K562 (cell line): ENCODE measurements around the gene GRIA1. TPM values are rescaled to one million over a fixed set of nuclear protein-coding genes. Genes with fewer than 3 reads are reported as not detected.
A peak's percentile ranks its signal among the peaks of the same experiment; 100 is the strongest.

Experiments used
- ATAC-seq: fragments of 200-7000 bp; cut with Tn5 transposase; 3 replicates; pipeline ENCODE4 v1.9.1; 2020; ENCODE audit warnings: moderate library complexity
- BruUV-seq: library from RNA; stranded (reverse); fragments of 400-500 nt; replicated peaks from 2 replicates; lab custom pipeline; 2021; lab: Mats Ljungman, UMichigan
- CTCF ChIA-PET: fragments of 300-600 bp; formaldehyde crosslinking; extraction: SDS; loops from one replicate; lab custom pipeline; 2021; ENCODE audit warnings: low intra/inter-chr PET ratio; lab: Yijun Ruan, JAX
- POLR2A ChIA-PET: fragments of 300-600, 350-650 bp; sonication (Branson Sonifier 250); formaldehyde crosslinking; extraction: SDS; loops from one replicate; lab custom pipeline; 2021; ENCODE audit warnings: antibody characterized with exemption, inconsistent platforms; lab: Yijun Ruan, JAX
- DNase-seq, 4 experiments: peaks; one replicate each; pipeline versions ENCODE4 v3.0.0 to v3.0.0-alpha.2; 2011 to 2018; ENCODE audit warnings: low spot score in 3 of 4, mixed read lengths in 3 of 4; ENCODE audit errors: extremely low read depth in 1 of 4
- FAIRE-seq: peaks from 2 replicates; lab custom pipeline; 2011; peaks lifted over from hg19 to GRCh38; lab: Jason Lieb, UNC
- H2AFZ ChIP-seq: 2 replicates; pipeline ENCODE4 v1.6.0; 2011; ENCODE audit warnings: low read depth, low read length, control low read depth, inconsistent platforms
- H3K27ac ChIP-seq: fragments of 200-600 bp; 3 replicates; pipeline ENCODE4 v1.8.0; 2011; ENCODE audit warnings: low read depth, mild to moderate bottlenecking, control low read depth, inconsistent platforms, low read length, moderate library complexity, mixed read lengths; ENCODE audit errors: extremely low read depth
- H3K27me3 ChIP-seq, 2 experiments: fragments of 300-600 bp in 1 of 2; 2 replicates in 1 of 2; 3 replicates in 1 of 2; pipeline versions ENCODE4 v1.6.0 to v1.8.0; 2011; ENCODE audit warnings: inconsistent platforms in 2 of 2, low read length in 2 of 2, mild to moderate bottlenecking in 1 of 2, mixed read lengths in 1 of 2, moderate library complexity in 1 of 2; ENCODE audit not compliant: control insufficient read depth in 2 of 2, insufficient read depth in 2 of 2
- H3K36me3 ChIP-seq: fragments of 300-600 bp; 3 replicates; pipeline ENCODE4 v1.8.0; 2011; ENCODE audit warnings: mild to moderate bottlenecking, low read length, inconsistent platforms; ENCODE audit not compliant: control insufficient read depth, insufficient read depth
- H3K4me1 ChIP-seq, 2 experiments: fragments of 200-600 bp in 1 of 2; replicated peaks in 1 of 2; 2 replicates in 1 of 2; 3 replicates in 1 of 2; pipeline versions ENCODE4 v1.5.1 to v1.8.0; 2011; ENCODE audit warnings: inconsistent platforms in 2 of 2, low read length in 2 of 2, mild to moderate bottlenecking in 1 of 2, mixed read lengths in 1 of 2, moderate library complexity in 1 of 2; ENCODE audit not compliant: control insufficient read depth in 2 of 2, insufficient read depth in 2 of 2
- H3K4me2 ChIP-seq: 2 replicates; pipeline ENCODE4 v1.6.1; 2011; ENCODE audit warnings: low read length, control low read depth, inconsistent platforms, mixed read lengths; ENCODE audit not compliant: insufficient read depth
- H3K4me3 ChIP-seq: fragments of 200-600 bp; sonication (generic), shearing (Covaris generic); 2 replicates; pipeline ENCODE4 v1.5.1; 2016; ENCODE audit warnings: control low read depth, inconsistent platforms
- H3K79me2 ChIP-seq: fragments of 200-600 bp; 3 replicates; pipeline ENCODE4 v1.8.0; 2011; ENCODE audit warnings: low read length, inconsistent platforms; ENCODE audit not compliant: control insufficient read depth, insufficient read depth
- H3K9ac ChIP-seq, 2 experiments: 2 replicates each; pipeline versions ENCODE4 v1.6.0 to v1.6.1; 2011; ENCODE audit warnings: low read depth in 2 of 2, low read length in 2 of 2, control low read depth in 1 of 2, inconsistent platforms in 1 of 2, mild to moderate bottlenecking in 1 of 2, mixed read lengths in 1 of 2; ENCODE audit not compliant: insufficient read depth in 1 of 2
- H3K9me1 ChIP-seq: one replicate; pipeline ENCODE4 v1.6.0; 2011; ENCODE audit warnings: inconsistent platforms, mild to moderate bottlenecking, low read length, moderate library complexity; ENCODE audit not compliant: control insufficient read depth, insufficient read depth
- H3K9me3 ChIP-seq: replicated peaks from 2 replicates; pipeline ENCODE4 v1.5.1; 2011; ENCODE audit warnings: low read depth, low read length, inconsistent platforms; ENCODE audit not compliant: control insufficient read depth, insufficient read depth
- H4K20me1 ChIP-seq: replicated peaks from 2 replicates; pipeline ENCODE4 v1.6.1; 2011; ENCODE audit warnings: low read length, inconsistent platforms, mixed read lengths; ENCODE audit not compliant: control insufficient read depth, insufficient read depth
- ASH1L ChIP-seq: fragments of 450-650 bp; IDR thresholded peaks from 2 replicates; pipeline ENCODE4 v1.6.1; 2018; ENCODE audit warnings: borderline replicate concordance, mild to moderate bottlenecking, low read depth; ENCODE audit not compliant: partially characterized antibody
- CEBPG ChIP-seq, 3 experiments: fragments of 200-800 bp in 1 of 3; sonication (Bioruptor generic) in 1 of 3; sonication (generic) in 1 of 3; formaldehyde crosslinking in 1 of 3; IDR thresholded peaks in 2 of 3; conservative IDR thresholded peaks in 1 of 3; 2 replicates each; pipeline versions ENCODE4 v1.6.1 to v1.8.0; 2016 to 2022; ENCODE audit warnings: missing compliant biosample characterization in 2 of 3, missing genetic modification characterization in 2 of 3, mild to moderate bottlenecking in 1 of 3, missing genetic modification reagents in 1 of 3
- CTCF ChIP-seq, 3 experiments: IDR thresholded peaks in 2 of 3; conservative IDR thresholded peaks in 1 of 3; 2 replicates each; pipeline ENCODE4 v1.5.1; 2011 to 2012; ENCODE audit warnings: low read length in 3 of 3, mild to moderate bottlenecking in 3 of 3, control low read depth in 2 of 3, improper control_type of control experiment in 1 of 3, inconsistent platforms in 1 of 3, low read depth in 1 of 3, mixed read lengths in 1 of 3, moderate library complexity in 1 of 3; ENCODE audit not compliant: insufficient read depth in 2 of 3
- EP300 ChIP-seq: IDR thresholded peaks from 2 replicates; pipeline ENCODE4 v1.6.1; 2012; ENCODE audit warnings: low read length, improper control_type of control experiment
- NFXL1 ChIP-seq: fragments of 450-650 bp; formaldehyde crosslinking; IDR thresholded peaks from 2 replicates; pipeline ENCODE4 v1.4.0; 2021; ENCODE audit warnings: mild to moderate bottlenecking
- POLR2A ChIP-seq: fragments of 450-650 bp; conservative IDR thresholded peaks from 2 replicates; pipeline ENCODE4 v1.6.1; 2016
- POLR2AphosphoS2 ChIP-seq: IDR thresholded peaks from 2 replicates; pipeline ENCODE4 v1.6.1; 2012; ENCODE audit warnings: low read length, improper control_type of control experiment
- SMAD1 ChIP-seq: fragments of 150-350 bp; IDR thresholded peaks from 2 replicates; pipeline ENCODE4 v1.6.1; 2014; ENCODE audit warnings: low read length, low read depth; ENCODE audit not compliant: partially characterized antibody
- TRIM24 ChIP-seq, 2 experiments: fragments of 450-650 bp; IDR thresholded peaks; 2 replicates each; pipeline ENCODE4 v1.6.1; 2016
- ZNF232 ChIP-seq: sonication (generic); formaldehyde crosslinking; IDR thresholded peaks from 2 replicates; pipeline ENCODE4 v1.8.0; 2022; ENCODE audit warnings: mild to moderate bottlenecking, missing genetic modification reagents
- ZNF263 ChIP-seq: sonication (generic); formaldehyde crosslinking; IDR thresholded peaks from 2 replicates; pipeline ENCODE4 v1.8.0; 2022; ENCODE audit warnings: mild to moderate bottlenecking, missing genetic modification reagents, borderline replicate concordance
- ZNF584 ChIP-seq: fragments of 200-800 bp; sonication (Bioruptor generic); IDR thresholded peaks from 2 replicates; pipeline ENCODE4 v1.6.1; 2016; ENCODE audit warnings: low read depth, mild to moderate bottlenecking, missing genetic modification characterization, missing compliant biosample characterization
- WGBS: fragments of 100-300 bp; shearing (Covaris generic); methylation state at CpG from one replicate; pipeline ENCODE4 v1.1.6; 2016; ENCODE audit warnings: low coverage, mixed read lengths; ENCODE audit not compliant: insufficient coverage; ENCODE audit errors: missing lambda C conversion rate; 5-methylcytosine and 5-hydroxymethylcytosine counted together
- in situ Hi-C: fragments of 300-500 bp; cut with MboI; formaldehyde crosslinking; loops from 4 replicates; pipeline ENCODE4 v1.15.0; 2018; ENCODE audit warnings: inconsistent platforms, mixed read lengths
- intact Hi-C: fragments of 100-400 bp; cut with micrococcal nuclease; formaldehyde crosslinking; loops from 2 replicates; pipeline ENCODE4 v1.14.2; 2022
- polyA plus RNA-seq, 8 experiments: library from polyadenylated mRNA; depleted of rRNA in 4 of 8; stranded (reverse) in 5 of 8; unstranded in 3 of 8; fragments of >200 nt; fragmentation: Nextera tagmentation in 2 of 8; fragmentation: Illumina TruSeq in 1 of 8; extraction: Ambion mirVana in 2 of 8; extraction: Trizol in 1 of 8; gene quantifications; 2 replicates each; pipeline versions ENCODE4 v1.2.1 to v1.2.3, GENCODE V29; 2011 to 2014; ENCODE audit warnings: inconsistent platforms in 1 of 8, missing spikeins in 1 of 8
- total RNA-seq, 7 experiments: library from RNA; depleted of rRNA in 6 of 7; stranded (reverse); fragments of >200 nt in 6 of 7; fragmentation: Illumina TruSeq in 2 of 7; extraction: Trizol in 2 of 7; gene quantifications; 2 replicates each; pipeline versions ENCODE4 v1.2.1 to v1.2.3, GENCODE V29; 2011 to 2021; ENCODE audit warnings: low replicate concordance in 1 of 7

Gene GRIA1
- total and polyA plus RNA-seq, 9 of the 15 experiments (the other 6 are each of a cell fraction or from before 2014, with no cell fraction given) = not detected

GRCh38 chr5:153618307-153618706, 127.8 kb downstream of the GRIA1 start:
- ChIA-PET POLR2A (no interaction called here), CTCF (no interaction called here)
- intact Hi-C loops = no loop called here
- ATAC-seq = no peak
- no peaks in the 10 kb centered on the region for H3K36me3 ChIP-seq
- no peaks in the 10 kb centered on the region for H3K27me3 ChIP-seq
- no peak for DNase-seq
- H3K4me2 ChIP-seq = no peak overlapping the region
- no TSS peak for BruUV-seq
- no peak overlapping the region for H3K27ac ChIP-seq
- peaks cover 0 to 5% of the 10 kb centered on the region in 2 experiments; a peak in 2 of 5 replicates for H3K4me1 ChIP-seq
- no peak overlapping the region for H2AFZ ChIP-seq
- FAIRE-seq = no peak
- H4K20me1 ChIP-seq = no peaks in the 10 kb centered on the region
- TF ChIP-seq TRIM24 (IDR thresholded peaks at IDR 0.05) = no peak
- TF ChIP-seq ASH1L = no peak
- TF ChIP-seq CEBPG (CRISPR knock-in tag; IDR thresholded peaks at IDR 0.05) = no peak
- TF ChIP-seq CEBPG (tag; conservative IDR thresholded peaks at IDR 0.05 in 1 of 2, IDR thresholded peaks at IDR 0.05 in 1 of 2) = 0 out of 4 replicates have a peak, but pooled peaks of 1 of the 2 experiments have one; percentile 13
- 0 out of 2 replicates have a peak, but pooled peaks have one; percentile 23 for TF ChIP-seq ZNF584
- 3% methylated on average over 2 of the region's 2 CpGs for WGBS
- H3K9me3 ChIP-seq = no peaks in the 10 kb centered on the region
- H3K79me2 ChIP-seq = no peaks in the 10 kb centered on the region
- in situ Hi-C loops = no loop called here
- H3K9me1 ChIP-seq = no peaks in the 10 kb centered on the region
- no peak overlapping the region for H3K9ac ChIP-seq
- H3K4me3 ChIP-seq = no peak overlapping the region

GRCh38 chr5:153618867-153619266, 128.4 kb downstream of the GRIA1 start:
- Histone ChIP-seq H3K27me3 (no peaks in the 10 kb centered on the region), H3K27ac (no peak overlapping the region), H3K79me2 (no peaks in the 10 kb centered on the region), H3K4me3 (no peak overlapping the region), H4K20me1 (no peaks in the 10 kb centered on the region), H3K4me2 (no peak overlapping the region), H3K4me1 (peaks cover 0 to 5% of the 10 kb centered on the region in 2 experiments; a peak in 3 of 5 replicates), H3K36me3 (no peaks in the 10 kb centered on the region), H2AFZ (no peak overlapping the region), H3K9me1 (no peaks in the 10 kb centered on the region), H3K9ac (no peak overlapping the region), H3K9me3 (no peaks in the 10 kb centered on the region)
- intact Hi-C loops = no loop called here
- in situ Hi-C loops = no loop called here
- peak in 2 of 4 experiments; percentile 12 to 15 for DNase-seq
- ChIA-PET POLR2A (no interaction called here), CTCF (no interaction called here)
- no peak for ATAC-seq
- no TSS peak for BruUV-seq
- no peak for FAIRE-seq
- no peak for TF ChIP-seq NFXL1 (CRISPR knock-in tag)
- no peak for TF ChIP-seq ZNF232 (CRISPR knock-in tag)
- TF ChIP-seq CTCF (IDR thresholded peaks at IDR 0.05 in 2 of 3, conservative IDR thresholded peaks at IDR 0.05 in 1 of 3; ENCODE audit: insufficient read depth in 2 of 3, low read depth in 1 of 3, low read length in 3 of 3) = no peak
- no peak for TF ChIP-seq ASH1L
- no peak for TF ChIP-seq POLR2AphosphoS2
- TF ChIP-seq POLR2A = no peak
- no peak for TF ChIP-seq ZNF263 (CRISPR knock-in tag)
- no peak for TF ChIP-seq SMAD1
- TF ChIP-seq EP300 = 0 out of 2 replicates have a peak, but pooled peaks have one; percentile 22
